Stimulated activated naive CD4-positive, alpha-beta T cell (primary cell): ENCODE data around the gene GYS1.
"Not testable (repeated sequence)": the region's sequence is repeated elsewhere in the genome, so short reads cannot be mapped to it uniquely, and the experiment has no call there.

Source experiments
- DNase-seq, 6 experiments: peaks; one replicate each; lab custom pipeline; 2025; lab: John Stamatoyannopoulos, UW

Gene GYS1

GRCh38 chr19:48993175-48994034 is at the start of gene GYS1, which contains the start of gene RUVBL2:
Gene GYS1, minus strand, starts transcription at chr19:48993309. Its CDS starts 197 bp downstream, at chr19:48993112.
Gene RUVBL2, plus strand, starts transcription at chr19:48993887. Its CDS starts 25 bp downstream, at chr19:48993912.
- DNase-seq = peak; percentile 98 to 100 (median 99)

DNA sequence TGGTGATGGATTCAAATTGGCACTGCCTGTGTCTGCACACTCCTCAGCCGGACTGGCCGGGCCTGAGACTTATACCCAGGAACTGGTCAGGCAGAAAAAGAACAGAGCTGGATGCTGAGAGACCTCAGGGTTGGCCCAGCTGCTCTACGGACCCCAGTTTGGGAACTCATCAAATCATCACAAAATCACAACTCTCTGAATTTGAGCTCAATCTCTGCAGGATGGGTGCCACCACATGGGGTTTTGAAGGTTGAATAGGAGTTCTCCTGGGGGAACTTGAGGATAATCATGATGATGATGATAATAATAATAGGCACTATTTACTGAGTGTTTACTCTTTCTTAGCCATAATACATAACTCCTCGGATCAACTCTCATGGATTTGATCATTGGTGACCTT is 49.6 kb upstream of the GYS1 start:
- DNase-seq = not testable (repeated sequence)

DNA sequence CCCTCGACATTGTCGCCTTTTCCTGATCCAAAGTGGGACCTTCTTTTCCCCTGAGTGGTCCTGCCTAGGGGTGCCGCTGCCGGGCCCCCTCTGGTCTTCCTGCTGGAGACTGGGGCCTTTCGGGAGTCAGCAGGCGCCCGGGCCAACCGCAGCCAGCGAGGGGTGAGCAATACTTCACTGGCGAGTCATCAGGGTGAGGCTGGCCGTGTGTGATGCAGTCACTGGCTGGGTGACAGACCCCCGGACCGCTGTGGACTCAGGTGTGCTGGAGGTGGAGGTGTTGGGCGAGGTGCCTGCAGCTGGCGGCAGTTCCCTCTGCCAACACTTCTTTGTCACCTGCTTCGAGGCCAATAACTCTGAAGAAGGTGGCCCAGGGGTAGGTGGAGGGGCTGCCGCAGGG is 49.1 kb upstream of the GYS1 start:
- no peak for DNase-seq

- DNase-seq = not testable (repeated sequence)
Measured at GRCh38 chr19:49039736-49040135, 46.6 kb upstream of the GYS1 start.

DNA sequence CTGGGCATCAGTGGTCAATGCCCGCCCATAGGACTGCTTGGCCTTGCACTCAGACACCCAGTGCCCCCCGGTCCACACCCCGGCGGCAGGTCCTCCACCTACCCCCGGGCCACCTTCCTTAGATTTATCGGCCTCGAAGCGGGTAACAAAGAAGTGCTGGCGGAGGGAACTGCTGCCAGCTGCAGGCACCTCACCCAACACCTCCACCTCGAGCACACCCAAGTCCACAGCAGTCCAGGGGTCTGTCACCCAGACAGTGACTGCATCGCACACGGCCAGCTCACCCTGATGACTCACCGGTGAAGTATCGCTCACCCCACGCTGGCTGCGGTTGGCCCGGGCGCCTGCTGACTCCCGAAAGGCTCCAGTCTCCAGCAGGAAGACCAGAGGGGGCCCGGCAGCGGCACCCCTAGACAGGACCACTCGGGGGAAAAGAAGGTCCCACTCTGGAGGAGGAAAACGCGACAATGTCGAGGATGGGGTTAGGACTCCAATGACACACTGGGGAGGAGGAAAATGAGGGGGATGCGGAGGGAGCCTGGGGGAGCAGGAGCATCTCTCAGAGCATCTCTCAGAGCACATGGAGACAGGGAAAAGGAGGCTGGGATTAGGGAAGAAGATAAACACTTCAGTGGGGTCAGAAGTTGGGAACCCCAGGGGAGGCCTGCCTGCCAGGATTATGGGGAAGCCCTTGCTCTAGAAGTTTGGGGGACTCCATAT is 45.6 kb upstream of the GYS1 start:
- not testable (repeated sequence) for DNase-seq

DNA sequence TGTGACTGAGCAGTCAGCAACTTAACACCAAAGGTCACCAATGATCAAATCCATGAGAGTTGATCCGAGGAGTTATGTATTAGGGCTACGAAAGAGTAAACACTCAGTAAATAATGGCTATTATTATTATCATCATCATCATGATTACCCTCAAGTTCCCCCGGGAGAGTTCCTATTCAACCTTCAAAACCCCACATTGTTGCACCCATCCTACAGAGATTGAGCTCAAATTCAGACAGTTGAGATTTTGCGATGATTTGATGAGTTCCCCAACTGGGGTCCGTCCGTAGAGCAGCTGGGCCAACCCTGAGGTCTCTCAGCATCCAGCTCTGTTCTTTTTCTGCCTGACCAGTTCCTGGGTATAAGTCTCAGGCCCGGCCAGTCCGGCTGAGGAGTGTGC is 45.0 kb upstream of the GYS1 start:
- not testable (repeated sequence) for DNase-seq

DNA sequence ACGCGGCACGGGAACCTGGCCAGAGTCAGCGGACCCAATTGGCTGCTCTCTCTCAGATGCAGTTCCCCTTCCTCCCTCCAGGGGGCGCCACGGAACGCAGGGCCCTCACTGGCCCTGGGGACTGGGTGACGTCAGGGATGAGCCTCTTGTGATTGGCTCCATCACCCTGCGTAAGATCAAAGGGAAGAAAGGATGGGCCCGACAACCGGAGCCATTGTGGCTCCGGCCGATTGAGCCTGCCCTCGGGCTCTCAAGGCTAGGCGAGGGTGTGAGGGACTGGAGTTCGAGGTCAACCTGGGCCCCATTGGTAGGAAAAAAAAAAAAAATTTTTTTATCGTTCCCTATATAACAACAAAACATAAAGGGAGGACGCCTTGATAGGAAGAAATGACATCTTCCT is 43.7 kb upstream of the GYS1 start, which contains the start of gene CGB1:
TSS of gene CGB1 (minus strand) at position 81 of the 400 bp plus-strand sequence. CDS start 184 bp downstream, outside the sequence.
- DNase-seq = peak in 2 of 6 experiments; percentile 7 to 20

DNA sequence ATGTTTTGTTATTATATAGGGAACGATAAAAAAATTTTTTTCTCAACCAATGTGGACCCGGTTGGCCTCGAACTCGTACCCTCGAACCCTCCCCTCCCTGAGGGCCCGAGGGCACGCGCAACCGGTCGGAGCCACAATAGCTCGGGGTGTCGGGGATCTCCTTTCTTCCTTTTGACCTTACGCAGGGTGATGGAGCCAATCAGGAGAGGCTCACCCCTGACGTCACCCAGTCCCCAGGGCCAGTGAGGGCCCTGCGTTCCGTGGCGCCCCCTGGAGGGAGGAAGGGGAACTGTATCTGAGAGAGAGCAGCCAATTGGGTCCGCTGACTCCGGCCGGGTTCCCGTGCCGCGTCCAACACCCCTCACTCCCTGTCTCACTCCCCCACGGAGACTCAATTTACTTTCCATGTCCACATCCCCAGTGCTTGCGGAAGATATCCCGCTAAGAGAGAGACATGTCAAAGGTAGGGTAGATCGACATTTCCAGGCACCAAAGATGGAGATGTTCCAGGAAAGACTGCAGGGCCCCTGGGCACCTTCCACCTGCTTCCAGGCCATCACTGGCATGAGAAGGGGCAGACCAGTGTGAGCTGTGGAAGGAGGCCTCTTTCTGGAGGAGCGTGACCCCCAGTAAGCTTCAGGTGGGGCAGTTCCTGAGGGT is 38.7 kb upstream of the GYS1 start, which contains the start of gene CGB2:
TSS of gene CGB2 (plus strand) at position 249 of the 660 bp plus-strand sequence. CDS start at position 455, 206 bp downstream.
- peak in 4 of 6 experiments; percentile 6 to 38 (median 26) for DNase-seq

DNA sequence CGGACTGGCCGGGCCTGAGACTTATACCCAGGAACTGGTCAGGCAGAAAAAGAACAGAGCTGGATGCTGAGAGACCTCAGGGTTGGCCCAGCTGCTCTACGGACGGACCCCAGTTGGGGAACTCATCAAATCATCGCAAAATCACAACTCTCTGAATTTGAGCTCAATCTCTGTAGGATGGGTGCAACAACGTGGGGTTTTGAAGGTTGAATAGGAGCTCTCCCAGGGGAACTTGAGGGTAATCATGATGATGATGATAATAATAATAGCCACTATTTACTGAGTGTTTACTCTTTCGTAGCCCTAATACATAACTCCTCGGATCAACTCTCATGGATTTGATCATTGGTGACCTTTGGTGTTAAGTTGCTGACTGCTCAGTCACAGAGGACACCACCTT is 37.2 kb upstream of the GYS1 start:
- DNase-seq = not testable (repeated sequence)

GRCh38 chr19:49029749-49030148 is 36.6 kb upstream of the GYS1 start:
- DNase-seq = not testable (repeated sequence)

DNA sequence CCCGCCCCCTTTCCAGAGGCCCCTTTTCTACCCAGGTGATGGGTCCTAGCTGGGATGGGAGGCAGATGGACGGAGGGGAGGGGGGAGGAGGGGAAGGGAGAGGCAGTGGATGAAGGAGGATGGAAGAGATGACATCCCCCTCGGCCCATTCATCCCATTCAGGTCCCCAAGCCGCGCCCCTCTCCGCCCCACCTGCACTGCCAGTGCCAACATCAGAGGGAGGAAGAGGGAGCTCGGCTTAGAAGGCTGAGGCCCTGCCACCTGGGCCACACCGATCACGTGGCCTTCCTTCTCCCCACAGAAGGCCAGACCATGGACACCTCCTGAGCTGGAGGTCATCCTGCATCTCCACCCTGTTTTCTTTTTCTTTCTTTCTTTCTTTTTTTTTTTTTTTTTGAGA is 35.6 kb upstream of the GYS1 start:
- DNase-seq = not testable (repeated sequence)

DNA sequence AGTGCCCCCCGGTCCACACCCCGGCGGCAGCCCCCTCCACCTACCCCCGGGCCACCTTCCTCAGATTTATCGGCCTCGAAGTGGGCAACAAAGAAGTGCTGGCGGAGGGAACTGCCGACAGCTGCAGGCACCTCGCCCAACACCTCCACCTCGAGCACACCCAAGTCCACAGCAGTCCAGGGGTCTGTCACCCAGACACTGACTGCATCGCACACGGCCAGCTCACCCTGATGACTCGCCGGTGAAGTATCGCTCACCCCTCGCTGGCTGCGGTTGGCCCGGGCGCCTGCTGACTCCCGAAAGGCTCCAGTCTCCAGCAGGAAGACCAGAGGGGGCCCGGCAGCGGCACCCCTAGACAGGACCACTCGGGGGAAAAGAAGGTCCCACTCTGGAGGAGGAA is 32.5 kb upstream of the GYS1 start:
- DNase-seq = not testable (repeated sequence)

- DNase-seq = not testable (repeated sequence)
Measured at GRCh38 chr19:49025088-49025487, 32.0 kb upstream of the GYS1 start.

DNA sequence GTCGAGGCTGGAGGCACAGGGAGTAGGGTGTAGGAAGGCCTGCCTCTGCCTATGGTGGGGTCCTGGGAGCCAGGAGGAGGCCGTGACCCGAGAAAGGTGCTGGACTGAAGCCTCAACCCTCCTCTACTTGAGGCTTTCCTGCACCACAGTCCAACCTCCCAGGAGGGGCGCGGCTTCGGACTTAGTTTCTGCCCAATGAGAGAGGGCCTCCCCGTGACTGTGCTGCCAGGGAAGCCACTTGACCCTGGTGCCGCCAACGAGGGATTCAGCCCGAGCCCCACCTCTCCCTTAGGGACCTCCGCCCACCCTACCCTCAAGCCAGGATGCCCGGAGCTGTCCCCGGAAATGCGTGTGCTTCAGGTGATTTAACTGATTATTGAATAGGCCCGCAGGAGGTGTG is 31.1 kb upstream of the GYS1 start, which contains the start of gene CGB3:
TSS of gene CGB3 (minus strand) at position 101 of the 400 bp plus-strand sequence. CDS start 362 bp downstream, outside the sequence.
- DNase-seq = not testable (repeated sequence)

DNA sequence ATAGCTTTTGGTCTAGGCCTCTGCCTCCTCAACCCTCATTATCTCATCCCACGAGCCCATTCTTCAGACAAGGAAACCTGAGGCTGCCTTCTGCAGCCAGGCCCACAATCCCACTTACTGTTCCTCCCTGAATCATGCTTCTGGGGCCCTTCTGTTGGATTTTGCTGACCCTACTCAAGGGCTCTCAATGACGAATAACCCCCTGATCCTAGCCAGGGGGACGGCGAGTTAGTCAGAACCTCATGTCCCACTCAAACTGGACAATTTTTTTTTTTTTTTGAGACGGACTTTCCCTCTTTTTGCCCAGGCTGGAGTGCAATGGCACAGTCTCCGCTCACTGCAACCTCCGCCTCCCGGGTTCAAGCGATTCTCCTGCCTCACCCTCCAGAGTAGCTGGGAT is 29.0 kb upstream of the GYS1 start:
- DNase-seq = no peak

DNA sequence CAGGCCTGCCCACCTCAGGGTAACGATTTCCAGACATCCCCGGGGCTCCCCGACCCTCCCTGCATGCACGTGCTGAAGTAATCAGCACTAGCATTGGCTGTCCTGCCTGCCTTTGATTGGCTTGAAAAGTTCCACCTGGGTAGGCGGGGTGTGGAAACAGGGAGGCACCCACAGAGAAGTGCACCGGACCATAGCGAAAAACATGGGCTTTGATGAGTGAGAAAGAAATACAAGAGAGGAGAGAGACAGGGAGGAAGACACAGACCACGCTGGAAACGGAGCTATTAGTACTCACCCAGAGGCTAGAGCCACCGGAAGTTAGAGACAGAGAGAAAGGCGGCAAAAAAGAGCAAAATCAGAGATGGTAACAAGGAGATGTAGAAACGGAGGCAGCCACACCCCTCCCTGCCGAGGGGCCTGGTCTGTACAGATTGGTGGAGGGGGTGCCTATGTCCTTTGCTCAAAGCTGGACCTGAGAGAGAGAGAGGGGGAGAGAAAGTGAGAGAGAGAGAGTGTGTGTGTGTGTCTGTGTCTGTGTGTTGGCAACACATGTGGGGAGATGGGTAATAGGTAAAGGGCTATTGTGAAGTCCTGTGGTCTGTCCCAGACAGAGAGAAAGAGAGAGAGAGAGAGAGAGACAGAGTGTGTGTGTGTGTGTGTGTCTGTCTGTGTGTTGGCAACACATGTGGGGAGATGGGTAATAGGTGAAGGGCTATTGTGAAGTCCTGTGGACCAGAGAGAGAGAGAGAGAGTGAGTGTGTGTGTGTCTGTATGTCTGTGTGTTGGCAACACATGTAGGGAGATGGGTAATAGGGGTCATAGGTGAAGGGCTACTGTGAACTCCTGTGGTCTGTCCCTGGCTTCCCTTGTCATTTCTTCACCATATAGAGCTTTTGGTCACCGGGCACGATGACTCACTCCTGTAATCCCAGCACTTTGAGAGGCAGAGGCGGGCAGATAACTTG is 28.1 kb upstream of the GYS1 start:
- no peak for DNase-seq

GRCh38 chr19:49020342-49020741 is 27.2 kb upstream of the GYS1 start:
- DNase-seq = no peak

- DNase-seq = peak in 5 of 6 experiments; percentile 46 to 63 (median 51)
Measured at GRCh38 chr19:49019242-49019932, 26.3 kb upstream of the GYS1 start.

- peak in 4 of 6 experiments; percentile 5 to 61 (median 24) for DNase-seq
Measured at GRCh38 chr19:49018388-49019241, 25.5 kb upstream of the GYS1 start.
